Measurements from ENCODE around the gene CFAP47.

DNA sequence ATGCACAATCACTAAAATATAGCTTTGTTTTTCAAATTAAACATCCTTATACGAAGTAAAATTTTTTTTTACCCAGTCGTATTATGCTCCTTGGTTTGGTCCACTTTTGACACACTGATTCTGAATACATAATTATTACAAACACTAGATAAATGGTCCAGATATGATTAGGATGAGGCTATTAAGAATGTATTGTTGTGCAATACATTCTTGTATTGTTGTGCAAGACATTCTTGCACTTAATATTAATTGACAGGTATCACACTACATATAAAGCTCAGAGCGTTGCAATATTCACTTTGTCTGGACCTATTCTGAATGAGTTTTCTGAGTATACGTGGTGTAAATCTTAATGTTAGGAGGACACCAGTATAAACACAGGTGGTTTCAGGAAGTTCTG lies 464.0 kb downstream of the CFAP47 start:
- TF ChIP-seq, protein P1, sequence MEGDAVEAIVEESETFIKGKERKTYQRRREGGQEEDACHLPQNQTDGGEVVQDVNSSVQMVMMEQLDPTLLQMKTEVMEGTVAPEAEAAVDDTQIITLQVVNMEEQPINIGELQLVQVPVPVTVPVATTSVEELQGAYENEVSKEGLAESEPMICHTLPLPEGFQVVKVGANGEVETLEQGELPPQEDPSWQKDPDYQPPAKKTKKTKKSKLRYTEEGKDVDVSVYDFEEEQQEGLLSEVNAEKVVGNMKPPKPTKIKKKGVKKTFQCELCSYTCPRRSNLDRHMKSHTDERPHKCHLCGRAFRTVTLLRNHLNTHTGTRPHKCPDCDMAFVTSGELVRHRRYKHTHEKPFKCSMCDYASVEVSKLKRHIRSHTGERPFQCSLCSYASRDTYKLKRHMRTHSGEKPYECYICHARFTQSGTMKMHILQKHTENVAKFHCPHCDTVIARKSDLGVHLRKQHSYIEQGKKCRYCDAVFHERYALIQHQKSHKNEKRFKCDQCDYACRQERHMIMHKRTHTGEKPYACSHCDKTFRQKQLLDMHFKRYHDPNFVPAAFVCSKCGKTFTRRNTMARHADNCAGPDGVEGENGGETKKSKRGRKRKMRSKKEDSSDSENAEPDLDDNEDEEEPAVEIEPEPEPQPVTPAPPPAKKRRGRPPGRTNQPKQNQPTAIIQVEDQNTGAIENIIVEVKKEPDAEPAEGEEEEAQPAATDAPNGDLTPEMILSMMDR (IDR thresholded peaks at IDR 0.05; ENCODE audit: insufficient read depth, low read length): no peak
- no peak for TF ChIP-seq POLR2AphosphoS5 (IDR thresholded peaks at IDR 0.05; ENCODE audit: low read depth)
- no peak for TF ChIP-seq GABPA (IDR thresholded peaks at IDR 0.05; ENCODE audit: low read depth)
- TF ChIP-seq, protein P2, sequence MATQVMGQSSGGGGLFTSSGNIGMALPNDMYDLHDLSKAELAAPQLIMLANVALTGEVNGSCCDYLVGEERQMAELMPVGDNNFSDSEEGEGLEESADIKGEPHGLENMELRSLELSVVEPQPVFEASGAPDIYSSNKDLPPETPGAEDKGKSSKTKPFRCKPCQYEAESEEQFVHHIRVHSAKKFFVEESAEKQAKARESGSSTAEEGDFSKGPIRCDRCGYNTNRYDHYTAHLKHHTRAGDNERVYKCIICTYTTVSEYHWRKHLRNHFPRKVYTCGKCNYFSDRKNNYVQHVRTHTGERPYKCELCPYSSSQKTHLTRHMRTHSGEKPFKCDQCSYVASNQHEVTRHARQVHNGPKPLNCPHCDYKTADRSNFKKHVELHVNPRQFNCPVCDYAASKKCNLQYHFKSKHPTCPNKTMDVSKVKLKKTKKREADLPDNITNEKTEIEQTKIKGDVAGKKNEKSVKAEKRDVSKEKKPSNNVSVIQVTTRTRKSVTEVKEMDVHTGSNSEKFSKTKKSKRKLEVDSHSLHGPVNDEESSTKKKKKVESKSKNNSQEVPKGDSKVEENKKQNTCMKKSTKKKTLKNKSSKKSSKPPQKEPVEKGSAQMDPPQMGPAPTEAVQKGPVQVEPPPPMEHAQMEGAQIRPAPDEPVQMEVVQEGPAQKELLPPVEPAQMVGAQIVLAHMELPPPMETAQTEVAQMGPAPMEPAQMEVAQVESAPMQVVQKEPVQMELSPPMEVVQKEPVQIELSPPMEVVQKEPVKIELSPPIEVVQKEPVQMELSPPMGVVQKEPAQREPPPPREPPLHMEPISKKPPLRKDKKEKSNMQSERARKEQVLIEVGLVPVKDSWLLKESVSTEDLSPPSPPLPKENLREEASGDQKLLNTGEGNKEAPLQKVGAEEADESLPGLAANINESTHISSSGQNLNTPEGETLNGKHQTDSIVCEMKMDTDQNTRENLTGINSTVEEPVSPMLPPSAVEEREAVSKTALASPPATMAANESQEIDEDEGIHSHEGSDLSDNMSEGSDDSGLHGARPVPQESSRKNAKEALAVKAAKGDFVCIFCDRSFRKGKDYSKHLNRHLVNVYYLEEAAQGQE (IDR thresholded peaks at IDR 0.05; ENCODE audit: insufficient replicate concordance, low read depth): no peak

Data from HL-60 (cell line).